Keratinocyte (primary cell): Measurements from ENCODE around the gene TP53RK. TPM values are rescaled to one million over a fixed set of nuclear protein-coding genes. Genes with fewer than 3 reads are reported as not detected.

Experiments
- DNase-seq: peaks from one replicate; pipeline ENCODE4 v3.0.0-alpha.2; 2011; ENCODE audit warnings: low read depth, missing footprints, low spot score
- FAIRE-seq: peaks from 2 replicates; lab custom pipeline; 2011; peaks lifted over from hg19 to GRCh38; lab: Jason Lieb, UNC
- H2AFZ ChIP-seq: 2 replicates; pipeline ENCODE4 v1.6.0; 2012; ENCODE audit warnings: low read length, control low read depth, inconsistent platforms; ENCODE audit not compliant: control insufficient read depth
- H3K27ac ChIP-seq: 2 replicates; pipeline ENCODE4 v1.5.1; 2011; ENCODE audit warnings: low read length; ENCODE audit not compliant: control insufficient read depth, insufficient read depth
- H3K27me3 ChIP-seq: 3 replicates; pipeline ENCODE4 v1.6.0; 2011; ENCODE audit warnings: low read length; ENCODE audit not compliant: control insufficient read depth, insufficient read depth; ENCODE audit errors: extremely low read depth
- H3K36me3 ChIP-seq, 2 experiments: 2 replicates in 1 of 2; 3 replicates in 1 of 2; pipeline ENCODE4 v1.5.1; 2011; ENCODE audit warnings: low read length in 2 of 2, mild to moderate bottlenecking in 1 of 2; ENCODE audit not compliant: control insufficient read depth in 2 of 2, insufficient read depth in 2 of 2; ENCODE audit errors: extremely low read depth in 1 of 2
- H3K4me1 ChIP-seq: 3 replicates; pipeline ENCODE4 v1.5.1; 2011; ENCODE audit warnings: low read length; ENCODE audit not compliant: control insufficient read depth, insufficient read depth; ENCODE audit errors: extremely low read depth
- H3K4me2 ChIP-seq: 3 replicates; pipeline ENCODE4 v1.6.0; 2011; ENCODE audit warnings: low read depth, low read length; ENCODE audit not compliant: control insufficient read depth, insufficient read depth; ENCODE audit errors: extremely low read depth
- H3K4me3 ChIP-seq, 3 experiments: fragments of 200-600 bp in 1 of 3; sonication (generic) in 1 of 3; 2 replicates in 2 of 3; 3 replicates in 1 of 3; pipeline ENCODE4 v1.5.1; 2011 to 2016; ENCODE audit warnings: low read length in 3 of 3, mild to moderate bottlenecking in 3 of 3, control low read depth in 2 of 3, inconsistent platforms in 1 of 3, low read depth in 1 of 3, mixed read lengths in 1 of 3, mixed run types in 1 of 3, moderate library complexity in 1 of 3; ENCODE audit not compliant: control insufficient read depth in 2 of 3, insufficient read depth in 2 of 3; ENCODE audit errors: extremely low read depth in 1 of 3
- H3K79me2 ChIP-seq: 2 replicates; pipeline ENCODE4 v1.6.0; 2012; ENCODE audit warnings: low read length; ENCODE audit not compliant: control insufficient read depth, insufficient read depth
- H3K9ac ChIP-seq: 3 replicates; pipeline ENCODE4 v1.6.0; 2011; ENCODE audit warnings: low read length; ENCODE audit not compliant: control insufficient read depth, insufficient read depth; ENCODE audit errors: extremely low read depth
- H3K9me1 ChIP-seq: 3 replicates; pipeline ENCODE4 v1.6.0; 2011; ENCODE audit warnings: low read length; ENCODE audit not compliant: control insufficient read depth, insufficient read depth; ENCODE audit errors: extremely low read depth
- H3K9me3 ChIP-seq: 2 replicates; pipeline ENCODE4 v1.5.1; 2012; ENCODE audit warnings: low read depth, low read length; ENCODE audit not compliant: control insufficient read depth
- H4K20me1 ChIP-seq: 3 replicates; pipeline ENCODE4 v1.6.0; 2011; ENCODE audit warnings: low read length; ENCODE audit not compliant: control insufficient read depth, insufficient read depth; ENCODE audit errors: extremely low read depth
- EZH2 ChIP-seq: IDR thresholded peaks from one replicate; pipeline ENCODE4 v1.6.1; 2012; ENCODE audit warnings: inconsistent platforms, mild to moderate bottlenecking, low read length, moderate library complexity
- dilution Hi-C: fragments of 300-500 bp; cut with MboI; formaldehyde crosslinking; loops from one replicate; pipeline ENCODE4 v1.7.0; 2020; ENCODE audit warnings: low sequenced_read_pairs; ENCODE audit not compliant: extremely low pct_ligation_motif_present
- polyA plus RNA-seq, 5 experiments: library from polyadenylated mRNA; depleted of rRNA in 3 of 5; stranded (reverse) in 3 of 5; stranded (forward) in 1 of 5; unstranded in 1 of 5; fragments of >200 nt; gene quantifications; 1 replicate in 1 of 5; 2 replicates in 3 of 5; 3 replicates in 1 of 5; pipeline versions ENCODE4 v1.2.1 to v1.2.3, GENCODE V29; 2011 to 2012; ENCODE audit warnings: missing spikeins in 2 of 5, low read depth in 1 of 5, low replicate concordance in 1 of 5
- TF ChIP-seq, protein P1 (sequence below), 3 experiments: IDR thresholded peaks in 1 of 3; conservative IDR thresholded peaks in 1 of 3; optimal IDR thresholded peaks in 1 of 3; 2 replicates in 2 of 3; 3 replicates in 1 of 3; pipeline versions ENCODE3 to v1.5.1; 2011; ENCODE audit warnings: low read length in 3 of 3, mild to moderate bottlenecking in 3 of 3, moderate library complexity in 2 of 3, control low read depth in 1 of 3, inconsistent platforms in 1 of 3; ENCODE audit not compliant: insufficient read depth in 2 of 3; ENCODE audit errors: extremely low read depth in 1 of 3

The TP53RK gene
- polyA plus RNA-seq, 1 donor (not counting 4 experiments of a cell fraction or from before 2014, with no cell fraction given): 15.9 TPM

DNA sequence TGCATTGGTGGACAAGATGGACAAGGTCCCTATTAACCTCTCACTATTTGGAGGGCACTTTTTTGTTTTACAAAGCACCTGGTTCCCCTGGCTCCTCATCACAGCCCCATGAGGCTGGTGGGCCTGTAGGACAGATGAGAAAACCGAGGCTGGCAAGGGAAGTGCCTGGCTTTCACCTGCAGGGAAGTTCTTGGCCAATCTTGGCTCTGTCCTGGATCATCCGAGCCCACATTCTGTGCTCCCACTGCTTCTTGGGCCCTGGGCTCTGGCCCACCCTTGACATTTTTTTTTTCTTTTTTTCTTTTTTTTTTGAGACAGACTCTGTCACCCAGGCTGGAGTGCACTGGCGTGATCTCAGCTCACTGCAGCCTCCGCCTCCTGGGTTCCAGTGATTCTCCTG is 52.7 kb downstream of the TP53RK start:
- Histone ChIP-seq H3K27me3 (no peaks in the 10 kb centered on the region), H3K4me3 (no peak overlapping the region), H3K36me3 (no peaks in the 10 kb centered on the region), H3K9me3 (no peaks in the 10 kb centered on the region), H3K9me1 (no peaks in the 10 kb centered on the region), H3K4me1 (no peaks in the 10 kb centered on the region), H4K20me1 (no peaks in the 10 kb centered on the region), H3K79me2 (no peaks in the 10 kb centered on the region), H3K9ac (no peak overlapping the region), H3K27ac (no peak overlapping the region), H3K4me2 (no peak overlapping the region), H2AFZ (no peak overlapping the region)
- no peak for DNase-seq
- FAIRE-seq: no peak
- TF ChIP-seq, protein P1, sequence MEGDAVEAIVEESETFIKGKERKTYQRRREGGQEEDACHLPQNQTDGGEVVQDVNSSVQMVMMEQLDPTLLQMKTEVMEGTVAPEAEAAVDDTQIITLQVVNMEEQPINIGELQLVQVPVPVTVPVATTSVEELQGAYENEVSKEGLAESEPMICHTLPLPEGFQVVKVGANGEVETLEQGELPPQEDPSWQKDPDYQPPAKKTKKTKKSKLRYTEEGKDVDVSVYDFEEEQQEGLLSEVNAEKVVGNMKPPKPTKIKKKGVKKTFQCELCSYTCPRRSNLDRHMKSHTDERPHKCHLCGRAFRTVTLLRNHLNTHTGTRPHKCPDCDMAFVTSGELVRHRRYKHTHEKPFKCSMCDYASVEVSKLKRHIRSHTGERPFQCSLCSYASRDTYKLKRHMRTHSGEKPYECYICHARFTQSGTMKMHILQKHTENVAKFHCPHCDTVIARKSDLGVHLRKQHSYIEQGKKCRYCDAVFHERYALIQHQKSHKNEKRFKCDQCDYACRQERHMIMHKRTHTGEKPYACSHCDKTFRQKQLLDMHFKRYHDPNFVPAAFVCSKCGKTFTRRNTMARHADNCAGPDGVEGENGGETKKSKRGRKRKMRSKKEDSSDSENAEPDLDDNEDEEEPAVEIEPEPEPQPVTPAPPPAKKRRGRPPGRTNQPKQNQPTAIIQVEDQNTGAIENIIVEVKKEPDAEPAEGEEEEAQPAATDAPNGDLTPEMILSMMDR (optimal IDR thresholded peaks at IDR 0.05 in 1 of 3, IDR thresholded peaks at IDR 0.05 in 1 of 3, conservative IDR thresholded peaks at IDR 0.05 in 1 of 3; ENCODE audit: extremely low read depth in 1 of 3, insufficient read depth in 2 of 3, low read length in 3 of 3): no peak
- no peak for TF ChIP-seq EZH2
- dilution Hi-C loops: no loop called here

DNA sequence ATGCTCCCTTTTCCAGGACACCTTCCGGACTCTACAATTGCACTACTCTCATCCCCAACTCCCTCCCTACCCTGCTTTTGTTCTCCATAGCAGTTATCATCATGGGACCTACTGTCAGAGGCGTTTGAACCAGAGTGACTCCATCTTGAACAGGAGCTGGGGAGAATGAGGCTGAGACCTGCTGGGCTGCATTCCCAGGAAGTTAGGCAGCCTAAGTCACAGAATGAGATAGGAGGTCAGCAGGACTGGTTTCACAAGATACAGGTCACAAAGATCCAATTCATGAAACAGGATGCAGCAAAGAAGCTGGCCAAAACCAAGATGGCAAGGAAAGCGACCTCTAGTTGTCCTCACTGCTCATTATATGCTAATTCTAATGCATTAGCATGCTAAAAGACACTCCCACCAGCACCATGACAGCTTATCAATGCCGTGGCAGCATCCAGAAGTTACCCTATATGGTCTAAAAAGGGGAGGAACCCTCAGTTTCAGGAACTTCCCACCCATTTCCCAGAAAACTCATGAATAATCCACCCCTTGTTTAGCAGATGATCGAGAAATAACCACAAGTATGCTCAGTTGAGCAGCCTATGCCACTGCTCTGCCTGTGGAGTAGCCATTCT is 53.6 kb downstream of the TP53RK start:
- DNase-seq: no peak

More for the DNA sequence above, 53.6 kb downstream of the TP53RK start:
- Histone ChIP-seq H3K4me1 (no peaks in the 10 kb centered on the region), H2AFZ (no peak overlapping the region), H3K79me2 (no peaks in the 10 kb centered on the region), H3K36me3 (no peaks in the 10 kb centered on the region), H3K9me1 (no peaks in the 10 kb centered on the region), H3K9ac (no peak overlapping the region), H4K20me1 (no peaks in the 10 kb centered on the region), H3K27me3 (no peaks in the 10 kb centered on the region), H3K27ac (no peak overlapping the region), H3K4me3 (no peak overlapping the region), H3K4me2 (no peak overlapping the region), H3K9me3 (no peaks in the 10 kb centered on the region)
- FAIRE-seq: no peak
- TF ChIP-seq EZH2: no peak
- TF ChIP-seq, protein P1 (optimal IDR thresholded peaks at IDR 0.05 in 1 of 3, IDR thresholded peaks at IDR 0.05 in 1 of 3, conservative IDR thresholded peaks at IDR 0.05 in 1 of 3; ENCODE audit: extremely low read depth in 1 of 3, insufficient read depth in 2 of 3, low read length in 3 of 3): no peak
- dilution Hi-C loops: no loop called here
